GM19193 (cell line): Measurements from ENCODE around the gene CALY.

Experiments used
- POLR2A ChIP-seq: IDR thresholded peaks from 4 replicates; pipeline ENCODE4 v1.6.1; 2011; ENCODE audit not compliant: insufficient read depth, insufficient read length; ENCODE audit errors: extremely low read depth

Gene CALY

GRCh38 chr10:133357285-133358161 is 20.8 kb upstream of the CALY start, which contains the start of gene FUOM:
Gene FUOM (minus strand): TSS chr10:133358019. CDS start chr10:133358007, 12 bp downstream.
- TF ChIP-seq POLR2A = peak; percentile 78

DNA sequence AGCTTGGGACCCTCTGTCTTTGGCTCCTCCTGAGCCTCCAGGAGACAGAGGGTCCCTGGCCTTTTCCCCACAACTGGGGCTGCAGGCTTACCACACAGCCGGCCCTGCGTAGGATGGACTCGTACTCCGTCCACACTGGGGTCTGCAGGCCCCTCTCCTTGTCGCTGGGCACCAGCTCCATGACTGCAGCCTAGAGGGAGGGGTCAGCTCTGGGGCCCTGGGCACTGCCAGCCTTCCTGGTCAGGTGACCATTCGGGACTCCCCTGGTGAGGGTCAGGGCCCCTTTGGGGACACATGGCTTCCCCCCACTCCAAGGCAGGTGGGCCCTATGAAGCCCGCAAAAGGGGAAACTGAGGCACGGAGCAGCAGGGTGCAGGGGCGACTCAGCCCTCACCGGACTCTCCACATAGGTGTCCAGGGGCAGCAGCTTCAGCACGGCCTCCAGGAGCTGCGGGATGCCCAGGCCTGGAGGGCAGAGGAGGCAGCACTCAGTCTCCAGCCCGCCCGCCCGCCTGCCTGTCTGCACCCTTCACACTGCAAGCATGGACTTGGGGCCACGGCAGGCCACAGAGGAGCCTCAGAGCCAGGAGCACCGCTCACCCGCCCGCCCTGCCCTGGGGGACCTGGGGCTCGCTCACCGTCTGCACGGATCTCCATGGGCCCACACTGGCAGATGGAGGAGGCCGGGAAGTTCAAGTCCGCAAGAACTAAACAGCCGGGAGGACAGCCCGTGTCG is 20.0 kb upstream of the CALY start:
- no peak for TF ChIP-seq POLR2A

GRCh38 chr10:133355991-133356390 is 19.3 kb upstream of the CALY start:
- no peak for TF ChIP-seq POLR2A

- TF ChIP-seq POLR2A = no peak
Observed at GRCh38 chr10:133355266-133355665, 18.6 kb upstream of the CALY start.

DNA sequence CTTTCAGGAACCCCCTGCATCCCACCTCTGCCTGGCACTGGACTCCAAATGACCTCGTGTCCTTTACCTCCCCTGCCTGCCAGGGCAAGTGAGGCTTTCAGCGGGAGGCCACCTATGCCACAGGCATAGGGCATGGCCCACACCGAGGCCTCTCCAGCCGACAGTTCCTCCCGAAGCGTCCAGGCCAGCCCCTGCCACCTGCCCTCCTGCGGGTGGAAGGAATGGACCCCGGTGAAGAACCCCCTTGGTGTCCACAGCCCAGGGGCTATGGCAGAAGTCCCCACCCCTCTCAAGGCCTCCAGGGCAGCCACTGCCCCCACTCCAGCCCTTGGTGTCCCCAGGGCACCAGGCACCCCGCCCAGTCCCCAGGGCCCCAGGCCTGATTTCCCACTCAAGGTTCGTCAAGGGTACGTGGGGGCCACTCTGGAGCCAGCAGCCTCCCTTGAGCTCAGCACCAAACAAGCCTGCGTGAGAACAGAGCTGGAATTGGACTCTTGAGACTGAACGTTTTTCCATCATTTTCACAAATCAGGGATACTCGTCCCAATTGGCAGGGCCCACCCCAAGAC is 18.1 kb upstream of the CALY start:
- no peak for TF ChIP-seq POLR2A

DNA sequence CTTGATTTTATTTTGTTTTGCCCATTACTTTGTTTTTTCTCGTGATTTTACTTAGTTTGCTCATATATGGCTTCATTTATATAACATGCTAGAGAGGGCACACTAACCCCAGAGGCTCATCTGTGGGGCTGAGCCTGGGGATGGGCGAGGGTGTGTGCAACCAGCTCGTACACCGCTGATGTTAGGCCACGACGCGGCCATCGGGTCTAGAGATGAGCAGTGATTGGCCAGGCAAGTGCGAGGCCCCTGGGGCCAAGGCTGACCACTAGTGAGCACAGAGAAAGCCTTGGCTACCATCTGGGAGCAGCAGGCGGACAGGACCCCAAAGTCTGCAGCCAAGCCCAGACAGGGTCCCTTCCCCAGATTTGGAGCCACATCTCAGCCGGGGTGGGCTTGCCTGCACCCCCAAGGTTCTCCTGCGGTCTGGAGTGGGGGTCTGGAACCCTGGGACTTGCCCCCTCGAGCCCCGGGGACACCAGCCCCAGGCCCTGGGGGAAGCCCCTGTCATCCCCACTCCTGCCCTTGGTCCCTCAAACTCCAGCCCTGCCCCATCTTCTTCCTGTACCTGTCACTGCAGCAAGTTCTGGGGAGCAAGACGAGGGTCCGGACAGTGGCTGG is 17.4 kb upstream of the CALY start:
- TF ChIP-seq POLR2A = no peak

GRCh38 chr10:133353202-133353959 is 16.7 kb upstream of the CALY start:
- no peak for TF ChIP-seq POLR2A

DNA sequence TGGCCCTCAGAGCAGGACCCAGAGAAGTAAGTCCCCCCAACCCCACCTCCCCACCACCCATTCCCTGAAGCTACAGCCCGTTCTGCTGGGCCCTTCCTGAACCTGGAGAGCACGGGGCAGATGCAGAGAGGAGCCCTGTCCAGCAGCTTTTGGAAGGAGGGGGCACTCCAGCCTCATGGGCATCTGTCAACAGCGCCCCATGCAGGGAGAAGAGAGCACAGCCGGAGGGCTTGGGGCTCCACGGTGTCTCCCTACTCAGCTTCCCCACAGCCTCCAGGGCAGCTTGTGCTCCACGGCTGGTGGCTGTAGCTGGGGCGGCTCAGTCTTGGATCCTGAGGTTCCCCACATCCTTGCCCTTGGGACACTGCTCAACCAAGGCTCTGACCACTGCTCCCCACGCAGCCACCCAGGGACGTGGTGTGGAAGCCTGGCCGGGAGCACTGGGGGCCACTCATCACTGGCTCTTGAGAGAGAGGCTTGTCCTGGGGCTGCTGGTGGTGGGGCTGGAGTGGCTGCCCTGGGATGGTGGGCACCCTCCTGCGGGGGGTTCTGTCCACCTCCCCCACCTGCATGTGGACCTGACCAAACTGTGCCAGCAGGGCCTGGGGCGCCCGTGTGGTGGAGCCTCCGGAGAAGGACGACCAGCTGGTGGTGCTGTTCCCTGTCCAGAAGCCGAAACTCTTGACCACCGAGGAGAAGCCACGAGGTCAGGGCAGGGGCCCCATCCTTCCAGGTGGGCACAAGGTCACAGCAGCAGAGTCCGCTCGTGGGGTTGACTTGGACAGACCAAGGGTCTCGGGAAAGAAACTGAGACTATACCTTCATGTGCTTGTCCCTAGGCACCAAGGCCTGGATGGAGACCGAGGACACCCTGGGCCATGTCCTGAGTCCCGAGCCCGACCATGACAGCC is 15.0 kb upstream of the CALY start:
- TF ChIP-seq POLR2A = no peak

DNA sequence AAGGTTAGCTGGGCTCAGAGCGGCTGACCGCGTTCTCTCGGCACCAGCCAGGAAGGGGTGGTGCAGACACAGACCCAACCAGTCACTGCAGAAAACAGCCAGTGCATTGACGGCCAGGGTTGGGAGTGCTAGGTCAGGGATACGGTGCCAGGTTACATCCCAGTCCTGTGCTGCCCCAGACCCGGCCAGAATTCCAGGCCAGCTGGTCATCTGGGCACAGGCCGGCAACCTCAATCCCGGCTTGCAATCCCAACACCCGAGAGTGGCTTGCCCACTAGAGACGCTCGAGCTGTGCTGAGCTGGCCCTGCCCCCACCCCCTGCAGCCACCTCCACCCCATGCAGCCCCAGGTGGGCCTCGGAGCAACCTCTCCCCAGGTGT is 14.2 kb upstream of the CALY start:
- no peak for TF ChIP-seq POLR2A

DNA sequence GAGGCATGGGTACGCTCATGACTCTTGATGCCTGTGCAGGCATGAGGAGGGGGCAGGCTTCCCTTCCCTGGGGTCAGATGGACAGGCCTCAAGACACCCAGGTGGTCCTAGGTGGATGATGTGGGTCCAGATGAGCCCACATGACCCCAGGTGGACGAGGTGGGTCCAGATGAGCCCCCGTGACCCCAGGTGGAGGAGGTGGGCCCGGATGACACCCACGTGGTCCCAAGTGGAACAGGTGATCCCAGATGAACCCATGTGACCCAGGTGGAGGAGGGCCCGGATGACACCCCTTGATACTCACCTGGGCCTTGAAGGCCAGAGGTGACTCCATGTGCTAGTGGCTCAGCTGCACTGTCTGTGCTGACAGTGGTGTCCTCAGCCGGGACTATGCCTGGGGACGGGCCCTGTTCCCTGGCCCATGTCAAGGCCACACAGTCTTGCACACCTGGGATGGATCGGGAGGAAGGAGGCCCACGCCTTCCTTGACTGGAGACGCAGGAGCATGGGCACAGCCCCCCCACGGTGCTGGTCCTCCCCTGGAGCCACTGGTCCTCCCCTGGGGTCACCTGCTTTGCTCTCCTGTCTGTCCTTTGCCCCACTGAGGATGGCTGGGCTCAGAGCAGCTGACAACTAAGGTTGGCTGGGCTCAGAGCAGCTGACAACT is 13.7 kb upstream of the CALY start:
- peak; percentile 20 for TF ChIP-seq POLR2A

DNA sequence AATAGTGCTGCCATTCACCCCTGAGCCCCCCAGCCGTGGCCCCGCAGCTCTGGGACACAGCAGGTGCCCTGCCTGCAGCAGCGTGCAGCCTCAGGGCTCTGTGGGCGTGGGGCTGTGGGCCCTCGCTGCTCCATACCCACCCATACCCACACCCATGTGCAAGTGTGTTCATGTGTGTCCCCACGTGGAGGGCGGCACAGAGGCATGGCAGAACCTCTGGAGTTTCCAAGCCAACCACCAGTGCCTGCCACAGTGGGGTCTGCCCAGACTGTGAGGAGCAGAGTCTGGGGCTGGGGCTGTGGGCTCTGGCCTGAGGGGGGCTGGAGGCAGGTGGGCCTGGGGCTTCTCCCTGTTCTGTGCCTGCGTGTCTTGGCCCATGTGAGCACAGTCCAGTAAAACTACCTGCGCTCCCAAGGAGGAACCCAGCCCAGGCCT is 12.9 kb upstream of the CALY start:
- no peak for TF ChIP-seq POLR2A

- TF ChIP-seq POLR2A = peak; percentile 43
Observed at GRCh38 chr10:133349160-133349568, 12.5 kb upstream of the CALY start.

DNA sequence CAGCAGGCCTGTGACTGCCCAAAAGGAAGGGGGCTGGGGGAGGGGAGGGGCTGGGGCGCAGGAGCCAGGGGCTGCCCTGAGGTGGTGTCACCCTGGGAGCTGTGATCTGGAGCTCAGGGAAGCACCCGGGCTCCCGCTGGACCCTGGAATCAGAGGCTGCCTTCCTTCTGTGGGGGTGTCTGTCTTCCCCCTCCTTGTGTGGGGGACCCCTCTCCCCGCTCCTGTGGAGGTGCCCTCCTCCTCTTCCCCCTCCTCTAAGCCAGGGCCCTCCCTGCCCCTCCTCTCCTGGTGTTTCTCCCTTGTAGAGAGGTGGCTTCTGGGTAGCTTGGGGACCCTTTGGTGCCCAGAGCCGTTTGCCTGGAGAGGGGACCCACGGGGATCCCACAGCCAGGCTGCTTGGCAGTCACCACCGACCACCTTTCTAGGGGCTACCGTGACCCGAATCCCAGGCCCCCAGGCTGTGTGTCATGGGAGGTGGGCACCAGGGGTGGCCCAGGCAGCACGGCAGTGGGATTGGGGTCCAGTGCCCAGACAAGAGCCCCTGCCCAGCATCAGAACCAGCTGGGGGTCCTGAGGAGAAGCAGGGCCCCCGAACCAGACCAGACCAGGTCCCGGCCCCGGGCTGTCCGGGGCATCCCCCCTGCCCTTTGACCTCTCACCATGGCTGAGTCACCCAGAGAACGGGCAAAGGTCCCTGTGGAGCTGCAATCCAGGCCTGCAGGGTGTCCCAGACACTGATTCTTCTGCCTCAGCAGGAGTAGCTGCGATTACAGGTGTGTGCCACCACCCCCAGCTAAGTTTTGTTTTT is 11.2 kb upstream of the CALY start:
- TF ChIP-seq POLR2A = no peak

- TF ChIP-seq POLR2A = no peak
Observed at GRCh38 chr10:133346413-133346812, 9.7 kb upstream of the CALY start.
